ENCODE data around the gene SLC44A1. TPM values are rescaled to one million over a fixed set of nuclear protein-coding genes. Genes with fewer than 3 reads are reported as not detected.

SLC44A1 gene
- polyA plus RNA-seq, 3 donors, result 6.9 to 52.1 (median 46.5) TPM

DNA sequence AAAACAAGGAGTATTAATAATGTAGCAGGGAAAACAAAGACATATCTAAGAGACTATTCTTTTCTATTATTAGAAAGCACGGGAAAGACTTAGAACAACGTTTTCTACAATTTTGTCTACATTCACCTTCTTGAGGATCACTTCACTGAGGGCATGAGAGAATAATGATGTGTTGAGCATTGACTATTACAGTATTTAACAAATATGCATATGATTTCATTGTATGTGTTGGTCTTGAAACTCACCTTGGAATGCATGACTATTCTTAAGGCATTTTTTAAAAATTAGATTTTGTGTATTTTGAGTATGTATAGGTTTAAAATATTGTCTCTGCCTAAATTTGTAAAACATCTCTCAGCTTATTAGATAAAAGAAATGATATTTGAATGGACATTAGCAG, 204.6 kb downstream of the SLC44A1 start:
- no peak overlapping the region for H3K27ac ChIP-seq (ENCODE audit: low read depth in 1 of 2, low read length in 2 of 2)
- peak overlapping the region; percentile 96 for H3K4me2 ChIP-seq (replicated peaks; ENCODE audit: extremely low read depth, low read length, poor library complexity, severe bottlenecking)
- no peaks in the 10 kb centered on the region for H3K27me3 ChIP-seq (ENCODE audit: control insufficient read depth in 2 of 2, insufficient read depth in 2 of 2, low read length in 2 of 2)
- Mint-ChIP-seq H3K4me1 (peaks cover 17% of the 10 kb centered on the region), H3K4me3 (no peak overlapping the region), H3K27ac (no peak overlapping the region), H3K36me3 (no peaks in the 10 kb centered on the region), H3K9me3 (peaks cover 0 to 4% (median 0%) of the 10 kb centered on the region in 7 donors), H3K27me3 (ENCODE audit: low read depth in 3 of 3) (peaks cover 0 to 5% (median 4%) of the 10 kb centered on the region in 3 donors)
- no peaks in the 10 kb centered on the region for H4K20me1 ChIP-seq (ENCODE audit: insufficient read depth, low read length)
- TF ChIP-seq, protein P1, sequence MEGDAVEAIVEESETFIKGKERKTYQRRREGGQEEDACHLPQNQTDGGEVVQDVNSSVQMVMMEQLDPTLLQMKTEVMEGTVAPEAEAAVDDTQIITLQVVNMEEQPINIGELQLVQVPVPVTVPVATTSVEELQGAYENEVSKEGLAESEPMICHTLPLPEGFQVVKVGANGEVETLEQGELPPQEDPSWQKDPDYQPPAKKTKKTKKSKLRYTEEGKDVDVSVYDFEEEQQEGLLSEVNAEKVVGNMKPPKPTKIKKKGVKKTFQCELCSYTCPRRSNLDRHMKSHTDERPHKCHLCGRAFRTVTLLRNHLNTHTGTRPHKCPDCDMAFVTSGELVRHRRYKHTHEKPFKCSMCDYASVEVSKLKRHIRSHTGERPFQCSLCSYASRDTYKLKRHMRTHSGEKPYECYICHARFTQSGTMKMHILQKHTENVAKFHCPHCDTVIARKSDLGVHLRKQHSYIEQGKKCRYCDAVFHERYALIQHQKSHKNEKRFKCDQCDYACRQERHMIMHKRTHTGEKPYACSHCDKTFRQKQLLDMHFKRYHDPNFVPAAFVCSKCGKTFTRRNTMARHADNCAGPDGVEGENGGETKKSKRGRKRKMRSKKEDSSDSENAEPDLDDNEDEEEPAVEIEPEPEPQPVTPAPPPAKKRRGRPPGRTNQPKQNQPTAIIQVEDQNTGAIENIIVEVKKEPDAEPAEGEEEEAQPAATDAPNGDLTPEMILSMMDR (IDR thresholded peaks at IDR 0.05), result no peak
- H2AFZ ChIP-seq (ENCODE audit: insufficient read depth, low read depth, low read length, poor library complexity, severe bottlenecking), result peak overlapping the region; percentile 98
- H3K4me3 ChIP-seq (replicated peaks in 1 of 3; ENCODE audit: low read depth in 2 of 3, low read length in 3 of 3), result peak overlapping the region in 1 of 3 experiments; percentile 85
- H3K9me3 ChIP-seq (replicated peaks in 1 of 2; ENCODE audit: control insufficient read depth in 1 of 2, insufficient read depth in 1 of 2, low read length in 2 of 2), result no peaks in the 10 kb centered on the region
- H3K79me2 ChIP-seq (ENCODE audit: insufficient read depth, low read length), result peaks cover 14% of the 10 kb centered on the region
- no CpG with 5 or more reads among the region's 2 CpGs for WGBS (ENCODE audit: insufficient coverage)
- intact Hi-C loops (cut with micrococcal nuclease), result no loop called here
- H3K36me3 ChIP-seq (replicated peaks in 1 of 2; ENCODE audit: control insufficient read depth in 1 of 2, insufficient read depth in 2 of 2, low read length in 2 of 2), result no peaks in the 10 kb centered on the region
- peaks cover 10 to 17% of the 10 kb centered on the region in 2 donors for H3K4me1 ChIP-seq (ENCODE audit: control insufficient read depth in 1 of 2, insufficient read depth in 2 of 2, low read length in 2 of 2)
- no peak overlapping the region for H3K9ac ChIP-seq (ENCODE audit: insufficient read depth, low read length, poor library complexity, severe bottlenecking)
- no peak for DNase-seq

DNA sequence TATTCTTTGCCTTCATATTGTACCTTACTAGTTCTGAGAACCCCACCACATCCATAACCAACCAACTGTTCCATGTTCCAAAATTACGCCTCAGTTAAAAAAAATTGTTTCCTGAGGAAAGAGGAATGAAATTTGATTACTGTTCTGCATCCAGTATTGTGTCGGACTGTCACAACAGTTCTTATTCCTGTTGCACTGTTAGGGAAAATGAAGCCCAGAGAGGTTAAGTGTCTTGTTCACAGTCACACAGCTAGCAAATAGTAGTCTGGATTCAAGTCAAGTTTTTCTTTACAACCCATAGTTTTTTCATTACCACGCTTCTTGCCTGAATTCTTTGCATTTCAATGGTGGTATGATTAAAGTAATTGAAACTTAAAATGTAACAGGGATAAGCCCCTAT, 207.7 kb downstream of the SLC44A1 start:
- Mint-ChIP-seq H3K4me1 (peaks cover 17% of the 10 kb centered on the region), H3K4me3 (no peak overlapping the region), H3K36me3 (peaks cover 2 to 3% of the 10 kb centered on the region in 2 donors), H3K27ac (no peak overlapping the region), H3K27me3 (ENCODE audit: low read depth in 3 of 3) (peaks cover 0 to 5% (median 4%) of the 10 kb centered on the region in 3 donors), H3K9me3 (peaks cover 0 to 7% (median 1%) of the 10 kb centered on the region in 7 donors)
- peaks cover 10 to 17% of the 10 kb centered on the region in 2 donors for H3K4me1 ChIP-seq (ENCODE audit: control insufficient read depth in 1 of 2, insufficient read depth in 2 of 2, low read length in 2 of 2)
- no peak overlapping the region for H3K27ac ChIP-seq (ENCODE audit: low read depth in 1 of 2, low read length in 2 of 2)
- H3K27me3 ChIP-seq (ENCODE audit: control insufficient read depth in 2 of 2, insufficient read depth in 2 of 2, low read length in 2 of 2), result no peaks in the 10 kb centered on the region
- H2AFZ ChIP-seq (ENCODE audit: insufficient read depth, low read depth, low read length, poor library complexity, severe bottlenecking), result no peak overlapping the region
- no peaks in the 10 kb centered on the region for H3K36me3 ChIP-seq (replicated peaks in 1 of 2; ENCODE audit: control insufficient read depth in 1 of 2, insufficient read depth in 2 of 2, low read length in 2 of 2)
- H4K20me1 ChIP-seq (ENCODE audit: insufficient read depth, low read length), result no peaks in the 10 kb centered on the region
- TF ChIP-seq, protein P1 (IDR thresholded peaks at IDR 0.05), result no peak
- intact Hi-C loops (cut with micrococcal nuclease), result no loop called here
- H3K9me3 ChIP-seq (replicated peaks in 1 of 2; ENCODE audit: control insufficient read depth in 1 of 2, insufficient read depth in 1 of 2, low read length in 2 of 2), result no peaks in the 10 kb centered on the region
- H3K9ac ChIP-seq (ENCODE audit: insufficient read depth, low read length, poor library complexity, severe bottlenecking), result no peak overlapping the region
- DNase-seq, result no peak
- no peak overlapping the region for H3K4me2 ChIP-seq (replicated peaks; ENCODE audit: extremely low read depth, low read length, poor library complexity, severe bottlenecking)
- 80% methylated on average over 2 of the region's 3 CpGs for WGBS (ENCODE audit: insufficient coverage)
- H3K79me2 ChIP-seq (ENCODE audit: insufficient read depth, low read length), result peaks cover 14% of the 10 kb centered on the region
- H3K4me3 ChIP-seq (replicated peaks in 1 of 3; ENCODE audit: low read depth in 2 of 3, low read length in 3 of 3), result no peak overlapping the region
